Activated CD4-positive, alpha-beta T cell treated with anti-CD3 and anti-CD28 coated beads, Interleukin-2, amount 50 U/mL, for 48 hours (primary cell): ENCODE results near the gene SEMA3B.
A peak's percentile ranks its signal among the peaks of the same experiment; 100 is the strongest.
"Not testable (repeated sequence)": the region's sequence is repeated elsewhere in the genome, so short reads cannot be mapped to it uniquely, and the experiment has no call there.

Source experiments
- DNase-seq, 2 experiments: peaks; one replicate each; pipeline ENCODE4 v3.0.0-alpha.2; 2020

The SEMA3B gene

GRCh38 chr3:50260027-50260941, 8.7 kb upstream of the SEMA3B start:
- DNase-seq, result peak; percentile 84 to 86

- no peak for DNase-seq
These were observed 8.0 kb upstream of the SEMA3B start for GRCh38 chr3:50260942-50261441.

GRCh38 chr3:50261505-50261904, 7.4 kb upstream of the SEMA3B start:
- DNase-seq, result no peak

- not testable (repeated sequence) for DNase-seq
These were observed 6.7 kb upstream of the SEMA3B start for GRCh38 chr3:50262200-50262599.

GRCh38 chr3:50262778-50263177, 6.2 kb upstream of the SEMA3B start:
- DNase-seq, result no peak

- DNase-seq, result no peak
These were observed 5.2 kb upstream of the SEMA3B start for GRCh38 chr3:50263478-50264382.

- DNase-seq, result no peak
These were observed 4.5 kb upstream of the SEMA3B start for GRCh38 chr3:50264383-50264963.

- DNase-seq, result no peak
These were observed 3.9 kb upstream of the SEMA3B start for GRCh38 chr3:50264964-50265485.

- no peak for DNase-seq
These were observed 3.4 kb upstream of the SEMA3B start for GRCh38 chr3:50265571-50265970.

- DNase-seq, result no peak
These were observed 2.9 kb upstream of the SEMA3B start for GRCh38 chr3:50266017-50266416.

GRCh38 chr3:50266836-50267235, 2.1 kb upstream of the SEMA3B start:
- DNase-seq, result no peak

GRCh38 chr3:50267280-50267913, 1.6 kb upstream of the SEMA3B start:
- DNase-seq, result no peak

GRCh38 chr3:50268276-50268675, 671 bp upstream of the SEMA3B start:
- DNase-seq, result no peak

GRCh38 chr3:50269460-50269859, 513 bp downstream of the SEMA3B start:
- no peak for DNase-seq

- DNase-seq, result no peak
These were observed 1.0 kb downstream of the SEMA3B start for GRCh38 chr3:50269977-50270413.

- no peak for DNase-seq
These were observed 1.7 kb downstream of the SEMA3B start for GRCh38 chr3:50270422-50271224.

GRCh38 chr3:50271314-50271936, 2.5 kb downstream of the SEMA3B start:
- no peak for DNase-seq

GRCh38 chr3:50272538-50272910, 3.6 kb downstream of the SEMA3B start:
- not testable (repeated sequence) for DNase-seq

GRCh38 chr3:50272911-50273688, 4.2 kb downstream of the SEMA3B start:
- peak; percentile 96 for DNase-seq

GRCh38 chr3:50273689-50274065, 4.7 kb downstream of the SEMA3B start:
- no peak for DNase-seq
